ENCODE data around the gene CTDNEP1.

DNA sequence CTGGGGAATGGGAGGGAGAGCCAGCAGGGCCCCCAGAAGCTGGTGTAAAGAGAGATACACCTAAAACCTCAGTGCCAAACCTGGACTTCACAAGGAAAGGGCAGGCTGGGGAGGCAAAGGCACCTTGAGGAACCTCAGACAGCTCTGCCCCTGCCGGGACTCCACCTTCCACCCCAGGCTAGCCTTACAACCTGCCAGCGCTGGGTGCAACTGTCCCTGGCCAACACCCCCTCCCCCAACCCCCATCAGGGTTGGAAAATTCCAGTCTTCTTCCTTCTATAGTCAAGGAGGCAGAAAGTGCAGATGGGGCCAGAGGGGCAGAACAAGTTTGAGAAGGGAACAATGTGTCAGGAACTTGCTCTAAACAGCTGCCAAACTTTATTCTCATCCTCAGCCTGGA, 40.7 kb upstream of the CTDNEP1 start:
- TF ChIP-seq, protein P1, sequence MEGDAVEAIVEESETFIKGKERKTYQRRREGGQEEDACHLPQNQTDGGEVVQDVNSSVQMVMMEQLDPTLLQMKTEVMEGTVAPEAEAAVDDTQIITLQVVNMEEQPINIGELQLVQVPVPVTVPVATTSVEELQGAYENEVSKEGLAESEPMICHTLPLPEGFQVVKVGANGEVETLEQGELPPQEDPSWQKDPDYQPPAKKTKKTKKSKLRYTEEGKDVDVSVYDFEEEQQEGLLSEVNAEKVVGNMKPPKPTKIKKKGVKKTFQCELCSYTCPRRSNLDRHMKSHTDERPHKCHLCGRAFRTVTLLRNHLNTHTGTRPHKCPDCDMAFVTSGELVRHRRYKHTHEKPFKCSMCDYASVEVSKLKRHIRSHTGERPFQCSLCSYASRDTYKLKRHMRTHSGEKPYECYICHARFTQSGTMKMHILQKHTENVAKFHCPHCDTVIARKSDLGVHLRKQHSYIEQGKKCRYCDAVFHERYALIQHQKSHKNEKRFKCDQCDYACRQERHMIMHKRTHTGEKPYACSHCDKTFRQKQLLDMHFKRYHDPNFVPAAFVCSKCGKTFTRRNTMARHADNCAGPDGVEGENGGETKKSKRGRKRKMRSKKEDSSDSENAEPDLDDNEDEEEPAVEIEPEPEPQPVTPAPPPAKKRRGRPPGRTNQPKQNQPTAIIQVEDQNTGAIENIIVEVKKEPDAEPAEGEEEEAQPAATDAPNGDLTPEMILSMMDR (IDR thresholded peaks at IDR 0.05), result no peak
- TF ChIP-seq SMC3 (IDR thresholded peaks at IDR 0.05), result no peak
- TF ChIP-seq POLR2A (IDR thresholded peaks at IDR 0.05; ENCODE audit: low read length), result no peak
- TF ChIP-seq, protein P2, sequence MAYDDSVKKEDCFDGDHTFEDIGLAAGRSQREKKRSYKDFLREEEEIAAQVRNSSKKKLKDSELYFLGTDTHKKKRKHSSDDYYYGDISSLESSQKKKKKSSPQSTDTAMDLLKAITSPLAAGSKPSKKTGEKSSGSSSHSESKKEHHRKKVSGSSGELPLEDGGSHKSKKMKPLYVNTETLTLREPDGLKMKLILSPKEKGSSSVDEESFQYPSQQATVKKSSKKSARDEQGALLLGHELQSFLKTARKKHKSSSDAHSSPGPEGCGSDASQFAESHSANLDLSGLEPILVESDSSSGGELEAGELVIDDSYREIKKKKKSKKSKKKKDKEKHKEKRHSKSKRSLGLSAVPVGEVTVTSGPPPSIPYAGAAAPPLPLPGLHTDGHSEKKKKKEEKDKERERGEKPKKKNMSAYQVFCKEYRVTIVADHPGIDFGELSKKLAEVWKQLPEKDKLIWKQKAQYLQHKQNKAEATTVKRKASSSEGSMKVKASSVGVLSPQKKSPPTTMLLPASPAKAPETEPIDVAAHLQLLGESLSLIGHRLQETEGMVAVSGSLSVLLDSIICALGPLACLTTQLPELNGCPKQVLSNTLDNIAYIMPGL (CRISPR knock-in tag; IDR thresholded peaks at IDR 0.05; ENCODE audit: borderline replicate concordance), result no peak
- no peak for TF ChIP-seq RFX5 (IDR thresholded peaks at IDR 0.05)
- TF ChIP-seq TP53 (CRISPR knock-in tag; IDR thresholded peaks at IDR 0.05), result no peak
- no peak for TF ChIP-seq POLR2AphosphoS2 (conservative IDR thresholded peaks at IDR 0.05; ENCODE audit: low read length)
- TF ChIP-seq CHD2 (IDR thresholded peaks at IDR 0.05; ENCODE audit: low read length, partially characterized antibody), result no peak
- TF ChIP-seq, protein P3, sequence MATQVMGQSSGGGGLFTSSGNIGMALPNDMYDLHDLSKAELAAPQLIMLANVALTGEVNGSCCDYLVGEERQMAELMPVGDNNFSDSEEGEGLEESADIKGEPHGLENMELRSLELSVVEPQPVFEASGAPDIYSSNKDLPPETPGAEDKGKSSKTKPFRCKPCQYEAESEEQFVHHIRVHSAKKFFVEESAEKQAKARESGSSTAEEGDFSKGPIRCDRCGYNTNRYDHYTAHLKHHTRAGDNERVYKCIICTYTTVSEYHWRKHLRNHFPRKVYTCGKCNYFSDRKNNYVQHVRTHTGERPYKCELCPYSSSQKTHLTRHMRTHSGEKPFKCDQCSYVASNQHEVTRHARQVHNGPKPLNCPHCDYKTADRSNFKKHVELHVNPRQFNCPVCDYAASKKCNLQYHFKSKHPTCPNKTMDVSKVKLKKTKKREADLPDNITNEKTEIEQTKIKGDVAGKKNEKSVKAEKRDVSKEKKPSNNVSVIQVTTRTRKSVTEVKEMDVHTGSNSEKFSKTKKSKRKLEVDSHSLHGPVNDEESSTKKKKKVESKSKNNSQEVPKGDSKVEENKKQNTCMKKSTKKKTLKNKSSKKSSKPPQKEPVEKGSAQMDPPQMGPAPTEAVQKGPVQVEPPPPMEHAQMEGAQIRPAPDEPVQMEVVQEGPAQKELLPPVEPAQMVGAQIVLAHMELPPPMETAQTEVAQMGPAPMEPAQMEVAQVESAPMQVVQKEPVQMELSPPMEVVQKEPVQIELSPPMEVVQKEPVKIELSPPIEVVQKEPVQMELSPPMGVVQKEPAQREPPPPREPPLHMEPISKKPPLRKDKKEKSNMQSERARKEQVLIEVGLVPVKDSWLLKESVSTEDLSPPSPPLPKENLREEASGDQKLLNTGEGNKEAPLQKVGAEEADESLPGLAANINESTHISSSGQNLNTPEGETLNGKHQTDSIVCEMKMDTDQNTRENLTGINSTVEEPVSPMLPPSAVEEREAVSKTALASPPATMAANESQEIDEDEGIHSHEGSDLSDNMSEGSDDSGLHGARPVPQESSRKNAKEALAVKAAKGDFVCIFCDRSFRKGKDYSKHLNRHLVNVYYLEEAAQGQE (IDR thresholded peaks at IDR 0.05), result no peak
- TF ChIP-seq RAD21 (conservative IDR thresholded peaks at IDR 0.05 in 1 of 2, IDR thresholded peaks at IDR 0.05 in 1 of 2), result no peak
- no peak for TF ChIP-seq CHD4 (IDR thresholded peaks at IDR 0.05; ENCODE audit: borderline replicate concordance)
- TF ChIP-seq CBX2 (IDR thresholded peaks at IDR 0.05; ENCODE audit: borderline replicate concordance, low read depth), result no peak
- TF ChIP-seq NR3C1 (IDR thresholded peaks at IDR 0.05), result no peak
